ENCODE results near the gene CREBL2. TPM values are rescaled to one million over a fixed set of nuclear protein-coding genes. Genes with fewer than 3 reads are reported as not detected.

Gene CREBL2
- total RNA-seq, 2 experiments from 2014 or later = 13.2 to 14.3 TPM

DNA sequence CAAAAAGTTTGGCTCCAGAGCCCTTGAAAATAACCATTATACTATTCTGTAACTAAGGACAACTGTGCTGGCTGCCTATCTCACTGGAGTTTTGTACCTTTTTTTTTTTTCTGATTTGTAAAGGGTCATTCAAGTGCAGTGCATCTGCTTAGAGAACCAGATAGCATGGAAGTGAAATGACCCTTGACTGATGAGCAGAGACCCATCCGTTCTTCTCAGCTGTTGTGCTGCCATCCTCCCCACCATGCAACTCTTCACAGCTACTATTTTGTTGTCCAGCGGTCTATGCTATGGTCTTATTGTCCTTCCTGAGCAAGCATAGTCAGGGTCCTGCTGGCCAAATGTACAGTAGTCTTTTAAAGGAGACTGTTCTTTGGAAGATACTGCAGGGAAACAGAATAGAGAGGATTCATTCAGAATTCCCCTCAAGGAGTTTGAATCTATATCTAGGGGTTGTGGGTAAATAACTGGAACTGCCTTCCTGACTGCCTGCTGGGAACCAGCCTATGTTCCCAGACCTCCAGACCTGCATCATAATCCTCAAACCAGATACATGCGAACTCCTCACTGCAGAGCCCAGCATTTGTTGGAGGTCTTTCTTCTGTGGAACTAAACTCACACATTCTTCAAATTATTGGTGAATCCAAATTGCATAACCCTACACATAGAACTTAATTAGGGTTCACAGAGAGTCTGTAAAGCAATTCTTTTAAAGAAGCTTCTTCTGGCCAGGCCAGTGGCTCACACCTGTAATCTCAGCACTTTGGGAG is 43.2 kb downstream of the CREBL2 start:
- peaks cover 2% of the 10 kb centered on the region for H3K36me3 Mint-ChIP-seq (ENCODE audit: low read depth)
- no peak overlapping the region for H3K4me3 Mint-ChIP-seq
- no peak for ATAC-seq
- POLR2A ChIA-PET = interaction anchor here (0.9 kb wide), 1 partner anchor 28 kb away, joined by 3 read pairs; no protein-coding TSS in a partner anchor
- CTCF ChIA-PET = interaction anchor here (0.7 to 4.5 kb wide), 20 partner anchors 9 to 278 kb away, joined by 3 to 52 read pairs (median 4); no protein-coding TSS in a partner anchor
- peaks cover 8% of the 10 kb centered on the region for H3K4me1 Mint-ChIP-seq (ENCODE audit: low read depth)
- no peaks in the 10 kb centered on the region for H3K27me3 Mint-ChIP-seq (ENCODE audit: low read depth)
- no peak overlapping the region for H3K27ac Mint-ChIP-seq
- peaks cover 4% of the 10 kb centered on the region for H3K9me3 Mint-ChIP-seq (ENCODE audit: insufficient read depth)
- DNase-seq = no peak

DNA sequence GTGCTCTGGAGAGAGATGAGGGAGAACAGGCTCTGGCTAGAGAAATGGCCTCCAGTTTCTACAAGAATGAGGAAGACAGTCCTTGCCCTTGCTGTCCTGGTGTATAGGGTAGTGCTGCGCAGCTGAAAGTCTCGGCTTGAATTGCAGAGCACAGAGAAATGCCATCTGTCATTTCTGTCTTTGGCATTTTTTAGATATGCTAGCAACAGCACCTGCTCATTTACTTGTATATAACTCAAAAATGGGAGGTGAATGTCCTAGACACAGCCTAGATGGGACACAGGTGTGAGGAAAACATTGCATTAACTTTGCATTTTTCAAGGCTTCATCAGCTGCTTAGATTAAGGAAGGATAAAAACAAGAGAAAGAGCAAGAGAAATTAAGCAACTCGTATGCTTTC is 48.5 kb downstream of the CREBL2 start:
- Mint-ChIP-seq H3K4me1 (ENCODE audit: low read depth) (peaks cover 9% of the 10 kb centered on the region), H3K27ac (peak overlapping the region; percentile 19), H3K4me3 (no peak overlapping the region), H3K9me3 (ENCODE audit: insufficient read depth) (no peaks in the 10 kb centered on the region), H3K27me3 (ENCODE audit: low read depth) (no peaks in the 10 kb centered on the region), H3K36me3 (ENCODE audit: low read depth) (peaks cover 9% of the 10 kb centered on the region)
- POLR2A ChIA-PET = interaction anchor here (0.8 kb wide), 1 partner anchor 37 kb away, joined by 3 read pairs; no protein-coding TSS in a partner anchor
- CTCF ChIA-PET = interaction anchor here (1.1 to 2.2 kb wide), 3 partner anchors 14 to 283 kb away, joined by 5 to 9 read pairs (median 6); no protein-coding TSS in a partner anchor
- ATAC-seq (no peak), DNase-seq (no peak)

DNA sequence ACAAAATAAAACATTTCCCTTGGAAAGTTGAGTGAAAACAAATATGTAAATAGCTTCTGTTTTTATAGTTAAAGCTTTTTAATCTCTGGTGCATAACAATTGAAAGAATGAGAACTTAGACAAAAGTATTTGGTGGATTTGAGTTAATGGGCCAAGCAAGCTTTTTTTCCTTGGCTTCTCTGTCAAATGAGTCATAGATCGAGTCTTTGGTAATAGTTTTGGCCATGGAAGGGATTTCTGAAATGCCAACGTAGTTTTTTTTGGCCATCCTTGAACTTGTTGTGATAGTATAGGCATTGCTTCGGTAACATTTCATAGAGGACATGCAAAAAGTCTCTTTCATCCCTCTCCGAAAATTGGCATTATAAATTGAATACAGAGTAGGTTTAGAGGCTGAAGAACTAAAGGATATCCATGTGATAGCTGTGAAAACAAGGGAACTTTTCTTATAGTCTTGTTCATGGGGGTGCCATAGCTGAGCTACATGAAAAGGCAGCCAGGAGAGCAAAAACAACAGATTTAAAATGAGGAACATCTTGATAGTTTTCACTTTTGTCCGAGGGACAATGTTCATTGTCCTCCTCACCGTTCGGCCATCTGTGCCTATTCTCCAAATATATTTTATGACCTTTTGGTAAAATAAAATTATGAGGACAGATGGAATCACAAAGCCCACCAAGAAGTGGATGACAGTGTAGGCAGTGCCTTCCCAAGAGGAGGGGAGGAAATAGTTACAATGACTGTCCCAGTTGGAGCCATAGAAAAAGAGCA is 49.6 kb downstream of the CREBL2 start:
- CTCF ChIA-PET = interaction anchor here (1.1 to 1.5 kb wide), 2 partner anchors 76 to 284 kb away, joined by 6 read pairs; no protein-coding TSS in a partner anchor
- H3K4me1 Mint-ChIP-seq (ENCODE audit: low read depth) = peaks cover 1% of the 10 kb centered on the region
- H3K4me3 Mint-ChIP-seq = no peak overlapping the region
- DNase-seq (no peak), ATAC-seq (no peak)
- H3K27me3 Mint-ChIP-seq (ENCODE audit: low read depth) = no peaks in the 10 kb centered on the region
- H3K36me3 Mint-ChIP-seq (ENCODE audit: low read depth) = peaks cover 9% of the 10 kb centered on the region
- H3K27ac Mint-ChIP-seq = no peak overlapping the region
- POLR2A ChIA-PET = no interaction called here
- no peaks in the 10 kb centered on the region for H3K9me3 Mint-ChIP-seq (ENCODE audit: insufficient read depth)

DNA sequence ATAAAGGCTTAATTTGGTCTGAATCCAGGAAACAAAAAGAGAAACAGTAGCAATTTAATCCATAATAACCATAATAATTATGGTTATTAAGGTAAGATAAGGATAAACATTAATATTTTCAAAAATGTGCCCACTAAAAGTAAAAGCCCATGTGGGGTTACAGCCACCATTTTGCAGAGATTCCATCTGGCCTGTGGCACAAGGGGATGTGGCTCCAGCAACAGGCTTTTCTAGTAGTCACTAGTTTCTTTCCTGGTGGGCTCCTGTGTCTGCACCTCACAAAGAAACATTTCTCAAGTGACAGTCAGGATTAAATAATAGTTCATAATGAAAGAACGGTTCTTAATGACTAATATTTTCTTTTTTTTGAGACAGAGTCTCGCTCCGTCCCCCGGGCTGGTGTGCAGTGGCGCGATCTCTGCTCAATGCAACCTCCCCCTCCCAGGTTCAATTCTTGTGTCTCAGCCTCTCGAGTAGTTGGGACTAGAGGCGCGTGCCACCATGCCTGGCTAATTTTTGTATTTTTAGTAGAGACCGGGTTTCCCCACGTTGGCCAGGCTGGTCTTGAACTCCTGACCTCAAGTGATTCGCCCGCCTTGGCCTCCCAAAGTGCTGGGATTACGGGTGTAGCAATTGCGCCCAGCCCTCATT is 52.1 kb downstream of the CREBL2 start:
- no peak for ATAC-seq
- CTCF ChIA-PET = interaction anchor here (1.0 to 1.9 kb wide), 4 partner anchors 9 to 50 kb away, joined by 3 to 7 read pairs (median 4); no protein-coding TSS in a partner anchor
- H3K9me3 Mint-ChIP-seq (ENCODE audit: insufficient read depth) = no peaks in the 10 kb centered on the region
- no peak for DNase-seq
- H3K27ac Mint-ChIP-seq = no peak overlapping the region
- POLR2A ChIA-PET = interaction anchor here (1.3 kb wide), 1 partner anchor 52 kb away, joined by 4 read pairs; no protein-coding TSS in a partner anchor
- H3K27me3 Mint-ChIP-seq (ENCODE audit: low read depth) = no peaks in the 10 kb centered on the region
- no peak overlapping the region for H3K4me3 Mint-ChIP-seq
- peaks cover 9% of the 10 kb centered on the region for H3K36me3 Mint-ChIP-seq (ENCODE audit: low read depth)
- peaks cover 1% of the 10 kb centered on the region for H3K4me1 Mint-ChIP-seq (ENCODE audit: low read depth)

DNA sequence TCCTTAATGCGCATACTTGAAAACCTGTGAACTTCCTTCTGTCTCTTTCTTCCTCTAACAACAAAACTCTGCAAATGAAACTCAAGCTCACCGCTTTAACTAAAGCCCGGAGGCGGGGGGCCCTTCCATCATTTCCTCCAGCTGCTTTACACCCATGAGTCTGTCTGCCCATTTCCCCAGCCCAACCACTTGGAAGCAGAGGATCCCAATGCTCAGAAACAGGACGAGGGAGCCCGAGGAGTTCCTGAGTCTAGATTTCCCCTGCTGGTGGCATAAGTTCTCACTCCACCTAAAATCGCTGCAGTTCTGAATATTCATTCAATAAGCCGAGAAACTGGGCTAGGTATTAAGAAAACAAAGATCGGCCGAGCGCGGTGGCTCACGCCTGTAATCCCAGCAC is 53.5 kb downstream of the CREBL2 start:
- H3K4me1 Mint-ChIP-seq (ENCODE audit: low read depth) = peaks cover 1% of the 10 kb centered on the region
- H3K36me3 Mint-ChIP-seq (ENCODE audit: low read depth) = peaks cover 9% of the 10 kb centered on the region
- DNase-seq = no peak
- no peak for ATAC-seq
- H3K4me3 Mint-ChIP-seq = no peak overlapping the region
- ChIA-PET CTCF (interaction anchor here (1.9 kb wide), 1 partner anchor 20 kb away, joined by 6 read pairs; no protein-coding TSS in a partner anchor), POLR2A (no interaction called here)
- no peaks in the 10 kb centered on the region for H3K9me3 Mint-ChIP-seq (ENCODE audit: insufficient read depth)
- no peaks in the 10 kb centered on the region for H3K27me3 Mint-ChIP-seq (ENCODE audit: low read depth)
- no peak overlapping the region for H3K27ac Mint-ChIP-seq

DNA sequence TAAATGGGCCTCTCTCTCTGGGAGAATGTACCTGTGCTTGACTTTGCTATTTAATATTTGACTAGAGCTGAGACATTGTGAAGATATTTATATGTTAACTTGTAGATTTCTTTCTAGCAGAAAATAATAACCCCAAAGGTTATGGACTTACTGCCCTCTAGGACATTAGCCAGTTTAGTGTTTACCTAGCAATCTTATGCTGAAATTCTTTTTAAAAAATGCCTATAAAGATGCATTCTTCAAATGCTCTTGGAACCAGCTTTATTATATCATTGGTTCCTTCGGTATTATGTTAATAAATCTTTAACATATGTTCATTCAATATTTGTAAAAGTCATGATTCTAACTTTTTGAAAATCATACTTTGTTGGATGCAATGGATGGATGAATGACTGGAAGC is 56.3 kb downstream of the CREBL2 start:
- Mint-ChIP-seq H3K27ac (no peak overlapping the region), H3K27me3 (ENCODE audit: low read depth) (no peaks in the 10 kb centered on the region), H3K4me1 (ENCODE audit: low read depth) (peaks cover 13% of the 10 kb centered on the region), H3K9me3 (ENCODE audit: insufficient read depth) (no peaks in the 10 kb centered on the region), H3K4me3 (no peak overlapping the region), H3K36me3 (ENCODE audit: low read depth) (no peaks in the 10 kb centered on the region)
- no peak for DNase-seq
- POLR2A ChIA-PET = no interaction called here
- no peak for ATAC-seq
- CTCF ChIA-PET = interaction anchor here (0.6 to 7.4 kb wide), 2 partner anchors 13 to 33 kb away, joined by 3 to 28 read pairs; no protein-coding TSS in a partner anchor

DNA sequence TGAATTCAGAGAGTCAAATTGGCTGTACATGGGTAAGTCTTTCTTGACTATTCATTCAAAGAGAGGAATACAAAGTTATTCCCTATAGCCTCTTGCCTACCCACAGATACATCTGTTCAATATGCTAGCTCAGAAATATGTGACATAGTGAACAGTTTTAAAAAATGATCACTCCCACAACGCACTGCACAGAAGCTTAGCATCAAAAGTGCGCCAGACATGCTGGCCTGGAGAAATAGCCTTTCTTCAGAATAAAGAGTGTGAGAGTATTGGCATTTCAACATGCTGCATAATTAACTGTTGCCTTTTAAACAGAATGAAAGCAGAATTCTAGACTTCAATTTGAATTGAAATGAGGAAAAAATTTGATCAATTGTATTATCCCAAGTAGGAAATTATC is 57.3 kb downstream of the CREBL2 start:
- no peak overlapping the region for H3K4me3 Mint-ChIP-seq
- DNase-seq (no peak), ATAC-seq (no peak)
- POLR2A ChIA-PET = no interaction called here
- H3K9me3 Mint-ChIP-seq (ENCODE audit: insufficient read depth) = no peaks in the 10 kb centered on the region
- H3K4me1 Mint-ChIP-seq (ENCODE audit: low read depth) = peaks cover 19% of the 10 kb centered on the region
- no peaks in the 10 kb centered on the region for H3K36me3 Mint-ChIP-seq (ENCODE audit: low read depth)
- no peak overlapping the region for H3K27ac Mint-ChIP-seq
- CTCF ChIA-PET = interaction anchor here (7.4 kb wide), 1 partner anchor 14 kb away, joined by 28 read pairs; no protein-coding TSS in a partner anchor
- no peaks in the 10 kb centered on the region for H3K27me3 Mint-ChIP-seq (ENCODE audit: low read depth)

DNA sequence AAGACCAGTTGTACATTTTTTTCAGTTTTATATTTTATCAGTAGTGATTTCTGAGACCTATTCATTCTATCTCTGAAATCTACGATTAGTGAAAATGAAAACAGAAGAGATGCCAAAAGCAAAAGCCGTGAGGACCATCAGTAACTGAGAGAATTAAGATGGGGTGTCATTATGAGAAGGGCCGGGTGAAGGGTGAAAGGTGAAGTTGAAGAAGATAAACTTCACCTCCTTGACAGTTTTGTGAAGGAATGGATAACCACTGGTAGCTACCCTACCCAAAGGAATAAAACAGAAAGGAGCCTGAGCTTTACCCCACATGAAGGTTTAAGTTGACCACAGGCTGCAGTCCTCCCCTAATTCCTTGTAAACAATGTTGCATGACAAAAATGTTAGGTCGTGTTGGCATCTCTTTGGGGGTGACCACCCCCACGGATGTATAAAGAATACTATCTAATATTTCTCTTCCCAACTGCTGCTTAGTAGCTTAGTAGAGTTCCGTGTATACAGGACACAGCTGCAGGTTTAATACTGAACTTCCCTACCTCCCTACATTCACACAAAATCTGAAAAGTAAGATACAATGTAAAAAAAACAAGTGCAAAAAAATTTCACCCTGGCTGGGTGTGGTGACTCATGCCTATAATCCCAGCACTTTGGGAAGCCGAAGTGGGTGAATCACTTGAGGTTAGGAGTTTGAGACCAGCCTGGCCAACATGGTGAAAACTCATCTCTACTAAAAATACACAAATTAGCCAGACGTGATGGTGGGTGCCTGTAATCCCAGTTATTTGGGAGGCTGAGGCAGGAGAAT is 60.4 kb downstream of the CREBL2 start:
- no peak for DNase-seq
- no peak overlapping the region for H3K27ac Mint-ChIP-seq
- H3K36me3 Mint-ChIP-seq (ENCODE audit: low read depth) = no peaks in the 10 kb centered on the region
- POLR2A ChIA-PET = interaction anchor here (0.8 to 1.0 kb wide), 2 partner anchors 23 to 315 kb away, joined by 3 to 4 read pairs; partner anchors contain the start of gene BORCS5
- H3K4me1 Mint-ChIP-seq (ENCODE audit: low read depth) = peaks cover 25% of the 10 kb centered on the region
- CTCF ChIA-PET = interaction anchor here (0.8 to 7.4 kb wide), 7 partner anchors 9 to 295 kb away, joined by 3 to 28 read pairs (median 3); no protein-coding TSS in a partner anchor
- no peaks in the 10 kb centered on the region for H3K27me3 Mint-ChIP-seq (ENCODE audit: low read depth)
- no peak overlapping the region for H3K4me3 Mint-ChIP-seq
- no peak for ATAC-seq
- H3K9me3 Mint-ChIP-seq (ENCODE audit: insufficient read depth) = no peaks in the 10 kb centered on the region

DNA sequence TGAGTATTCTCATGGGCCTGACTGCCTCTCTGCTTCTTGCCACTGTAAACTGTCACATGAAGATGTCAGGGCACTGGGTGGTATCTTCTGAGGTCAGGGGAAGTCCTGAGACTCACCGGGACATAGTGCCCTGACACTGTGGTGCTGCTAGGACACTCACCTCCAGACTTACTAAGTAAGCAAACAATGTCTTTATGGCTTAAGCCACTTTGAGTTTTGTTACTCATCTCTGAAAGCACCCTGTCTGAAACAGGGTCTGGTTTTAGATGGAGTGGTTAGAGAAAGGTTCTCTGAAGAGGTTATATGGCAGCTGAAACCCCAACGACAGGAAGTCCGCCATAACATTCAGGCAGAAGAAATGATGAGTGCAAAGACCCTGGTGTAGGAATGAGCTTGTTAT is 61.6 kb downstream of the CREBL2 start:
- H3K27me3 Mint-ChIP-seq (ENCODE audit: low read depth) = no peaks in the 10 kb centered on the region
- H3K4me1 Mint-ChIP-seq (ENCODE audit: low read depth) = peaks cover 25% of the 10 kb centered on the region
- H3K27ac Mint-ChIP-seq = no peak overlapping the region
- DNase-seq = no peak
- no peak overlapping the region for H3K4me3 Mint-ChIP-seq
- no peaks in the 10 kb centered on the region for H3K36me3 Mint-ChIP-seq (ENCODE audit: low read depth)
- POLR2A ChIA-PET = interaction anchor here (0.7 kb wide), 1 partner anchor 264 kb away, joined by 3 read pairs; no protein-coding TSS in a partner anchor
- H3K9me3 Mint-ChIP-seq (ENCODE audit: insufficient read depth) = no peaks in the 10 kb centered on the region
- CTCF ChIA-PET = interaction anchor here (1.1 to 7.4 kb wide), 4 partner anchors 8 to 24 kb away, joined by 3 to 28 read pairs (median 3); no protein-coding TSS in a partner anchor
- peak; percentile 57 for ATAC-seq

DNA sequence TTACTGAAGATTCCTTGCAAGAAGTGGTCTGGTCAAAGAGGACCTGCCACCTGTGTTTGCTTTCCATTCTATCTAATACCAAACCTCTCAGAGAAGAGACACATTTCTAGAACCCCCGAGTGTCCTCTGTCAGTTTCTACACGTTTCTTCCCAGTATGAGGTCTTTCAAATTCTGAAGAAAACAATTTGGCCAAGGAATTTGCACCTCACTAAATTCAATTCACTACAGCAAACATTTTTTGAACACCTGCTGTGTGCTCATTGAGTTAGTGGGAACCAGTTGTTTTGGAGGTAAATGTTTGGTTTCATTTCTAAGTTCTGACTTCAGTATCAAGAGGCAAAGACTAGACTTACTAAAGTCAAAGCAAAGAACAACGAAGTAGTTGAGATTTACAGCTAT is 64.9 kb downstream of the CREBL2 start:
- ATAC-seq = no peak
- Mint-ChIP-seq H3K4me3 (no peak overlapping the region), H3K9me3 (ENCODE audit: insufficient read depth) (no peaks in the 10 kb centered on the region), H3K36me3 (ENCODE audit: low read depth) (no peaks in the 10 kb centered on the region), H3K27me3 (ENCODE audit: low read depth) (no peaks in the 10 kb centered on the region), H3K27ac (no peak overlapping the region), H3K4me1 (ENCODE audit: low read depth) (peaks cover 25% of the 10 kb centered on the region)
- POLR2A ChIA-PET = no interaction called here
- DNase-seq = no peak
- CTCF ChIA-PET = interaction anchor here (1.6 kb wide), 1 partner anchor 19 kb away, joined by 5 read pairs; the partner anchor contains the start of gene GPR19
